Duodenal mucosa (tissue), 2 donors: Measurements from ENCODE around the gene ZDBF2.
"Not testable (repeated sequence)": the region's sequence is repeated elsewhere in the genome, so short reads cannot be mapped to it uniquely, and the experiment has no call there.

Source experiments
- H3K27ac ChIP-seq: one replicate; pipeline ENCODE4 v1.7.0; 2013; ENCODE audit warnings: low read depth, low read length
- H3K27me3 ChIP-seq, 2 donors: one replicate each; pipeline ENCODE4 v1.7.0; 2013; ENCODE audit warnings: low read length in 2 of 2, control low read depth in 1 of 2; ENCODE audit not compliant: insufficient read depth in 2 of 2, control insufficient read depth in 1 of 2
- H3K36me3 ChIP-seq, 2 donors: one replicate each; pipeline ENCODE4 v1.7.0; 2013; ENCODE audit warnings: low read length in 2 of 2, control low read depth in 1 of 2; ENCODE audit not compliant: insufficient read depth in 2 of 2, control insufficient read depth in 1 of 2
- H3K4me1 ChIP-seq, 2 donors: one replicate each; pipeline ENCODE4 v1.7.0; 2013; ENCODE audit warnings: low read length in 2 of 2, control low read depth in 1 of 2; ENCODE audit not compliant: insufficient read depth in 2 of 2, control insufficient read depth in 1 of 2
- H3K4me3 ChIP-seq, 2 donors: one replicate each; pipeline ENCODE4 v1.7.0; 2013; ENCODE audit warnings: low read length in 2 of 2, low read depth in 1 of 2
- H3K9ac ChIP-seq, 2 donors: one replicate each; pipeline ENCODE4 v1.7.0; 2013; ENCODE audit warnings: low read length in 2 of 2, low read depth in 1 of 2
- H3K9me3 ChIP-seq, 2 donors: one replicate each; pipeline ENCODE4 v1.7.0; 2013; ENCODE audit warnings: low read length in 2 of 2, control low read depth in 1 of 2; ENCODE audit not compliant: control insufficient read depth in 1 of 2

Gene ZDBF2

GRCh38 chr2:206274434-206275311 is at the start of gene ZDBF2:
TSS of gene ZDBF2 (plus strand) at chr2:206274663. CDS start at chr2:206281850, 7,187 bp downstream.
- Histone ChIP-seq H3K36me3 (no peaks in the 10 kb centered on the region), H3K4me3 (peak within 1 kb of the TSS; percentile 69 to 70), H3K9me3 (no peaks in the 10 kb centered on the region), H3K27me3 (peaks cover 22 to 51% of the 10 kb centered on the region in 2 donors), H3K9ac (peak within 1 kb of the TSS; percentile 44 to 45), H3K4me1 (peaks cover 0 to 9% of the 10 kb centered on the region in 2 donors), H3K27ac (peak within 1 kb of the TSS; percentile 42)

DNA sequence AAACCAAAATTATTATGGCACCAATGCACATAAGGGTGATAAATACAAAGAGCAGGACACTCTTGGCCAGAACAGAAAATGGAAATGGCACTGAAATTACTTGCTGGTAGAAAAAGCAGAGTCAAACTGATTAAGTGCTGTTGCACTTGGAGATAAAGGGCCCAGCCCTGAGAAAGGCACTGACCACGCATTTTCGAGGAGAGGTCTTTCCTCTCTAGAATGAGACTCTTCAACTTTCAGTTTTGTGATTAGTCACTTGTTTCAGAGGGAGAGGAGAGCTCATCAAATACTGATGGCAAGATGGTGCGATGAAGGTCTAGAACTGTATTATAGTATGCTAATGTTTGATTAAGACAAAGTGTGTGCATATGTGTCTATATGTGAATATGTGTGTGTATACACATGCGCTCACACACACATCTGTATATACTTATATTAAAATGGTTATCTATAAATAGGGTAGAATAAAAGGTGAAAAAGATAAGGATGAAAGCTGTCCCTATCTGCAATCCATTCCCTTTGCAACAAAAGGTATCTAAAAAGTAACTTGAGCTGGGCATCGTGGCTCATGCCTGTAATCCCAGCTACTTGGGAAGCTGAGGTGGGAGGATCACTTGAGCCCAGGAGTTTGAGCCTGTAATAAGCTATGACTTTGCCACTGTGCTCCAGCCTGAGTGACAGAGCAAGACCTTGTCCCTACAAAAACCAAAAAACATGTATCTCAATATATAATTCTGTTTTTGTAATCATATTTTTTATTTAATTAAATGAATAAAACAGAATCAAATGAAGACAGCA is 48.8 kb upstream of the ZDBF2 start:
- Histone ChIP-seq H3K27me3 (no peaks in the 10 kb centered on the region), H3K4me1 (no peaks in the 10 kb centered on the region), H3K4me3 (no peak overlapping the region), H3K9me3 (peaks cover 0 to 3% of the 10 kb centered on the region in 2 donors), H3K27ac (no peak overlapping the region), H3K9ac (no peak overlapping the region), H3K36me3 (no peaks in the 10 kb centered on the region)

DNA sequence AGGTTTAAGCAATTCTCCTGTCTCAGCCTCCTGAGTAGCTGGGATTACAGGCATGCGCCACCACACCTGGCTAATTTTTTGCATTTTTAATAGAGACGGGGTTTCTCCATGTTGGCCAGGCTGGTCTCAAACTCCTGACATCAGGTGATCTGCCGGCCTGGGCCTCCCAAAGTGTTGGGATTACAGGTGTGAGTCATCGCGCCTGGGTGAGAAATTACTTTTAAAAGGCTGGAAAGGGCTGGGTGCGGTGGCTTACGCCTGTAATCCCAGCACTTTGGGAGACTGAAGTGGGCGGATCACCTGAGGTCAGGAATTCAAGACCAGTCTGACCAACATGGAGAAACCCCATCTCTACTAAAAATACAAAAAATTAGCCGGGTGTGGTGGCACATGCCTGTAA is 45.8 kb upstream of the ZDBF2 start:
- not testable (repeated sequence) for H3K27me3 ChIP-seq, H3K27ac ChIP-seq, H3K4me1 ChIP-seq, H3K36me3 ChIP-seq, H3K9ac ChIP-seq, H3K4me3 ChIP-seq, H3K9me3 ChIP-seq

- Histone ChIP-seq H3K36me3 (no peaks in the 10 kb centered on the region), H3K27me3 (peaks cover 0 to 3% of the 10 kb centered on the region in 2 donors), H3K4me3 (no peak overlapping the region), H3K4me1 (no peaks in the 10 kb centered on the region), H3K9ac (no peak overlapping the region), H3K27ac (no peak overlapping the region), H3K9me3 (no peaks in the 10 kb centered on the region)
These were observed 44.8 kb upstream of the ZDBF2 start for GRCh38 chr2:206229642-206230041.

DNA sequence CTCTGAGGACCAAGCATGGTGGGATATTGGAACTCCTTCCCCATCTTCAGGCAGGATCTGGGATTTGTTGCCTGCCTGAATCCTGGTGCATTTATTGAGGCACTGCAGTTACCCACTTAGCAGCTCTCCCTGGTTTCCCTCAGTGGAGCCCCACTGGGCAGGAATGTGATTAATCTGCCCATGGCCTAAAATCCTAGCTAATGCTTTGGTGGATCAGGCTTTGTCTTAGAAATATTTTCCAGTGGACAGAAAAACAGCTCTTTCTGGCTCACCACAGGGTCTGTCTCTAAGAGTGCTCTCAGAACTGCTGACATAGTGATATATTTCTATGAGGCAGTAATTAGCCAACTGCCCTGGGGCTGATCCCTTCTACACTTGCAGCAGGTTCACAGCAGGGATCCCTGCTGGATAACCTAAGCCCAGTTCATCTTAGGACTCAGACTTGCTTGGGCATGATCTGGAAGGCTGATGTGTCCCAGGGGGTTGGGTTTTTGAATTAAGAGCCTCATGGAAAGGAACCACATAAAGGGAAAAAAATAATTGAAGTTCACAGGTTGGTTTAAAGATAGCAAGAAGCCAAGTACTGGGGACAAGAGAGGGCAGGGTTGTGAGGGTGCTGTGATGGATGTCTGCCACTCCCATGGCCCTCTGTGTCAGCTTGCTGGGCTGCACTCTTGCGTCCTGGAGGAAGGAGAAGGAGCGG is 44.3 kb upstream of the ZDBF2 start:
- no peak overlapping the region for H3K9ac ChIP-seq

GRCh38 chr2:206231669-206232286 is 42.7 kb upstream of the ZDBF2 start:
- no peaks in the 10 kb centered on the region for H3K4me1 ChIP-seq
- no peaks in the 10 kb centered on the region for H3K9me3 ChIP-seq
- H3K9ac ChIP-seq, result no peak overlapping the region
- no peak overlapping the region for H3K27ac ChIP-seq
- H3K36me3 ChIP-seq, result no peaks in the 10 kb centered on the region
- H3K27me3 ChIP-seq, result peaks cover 0 to 3% of the 10 kb centered on the region in 2 donors
- no peak overlapping the region for H3K4me3 ChIP-seq

More for the DNA sequence above, 44.3 kb upstream of the ZDBF2 start:
- H3K4me1 ChIP-seq, result no peaks in the 10 kb centered on the region
- no peaks in the 10 kb centered on the region for H3K9me3 ChIP-seq
- H3K4me3 ChIP-seq, result no peak overlapping the region
- peaks cover 0 to 3% of the 10 kb centered on the region in 2 donors for H3K27me3 ChIP-seq
- H3K27ac ChIP-seq, result no peak overlapping the region
- no peaks in the 10 kb centered on the region for H3K36me3 ChIP-seq

GRCh38 chr2:206232287-206233035 is 42.0 kb upstream of the ZDBF2 start:
- no peaks in the 10 kb centered on the region for H3K36me3 ChIP-seq
- H3K27ac ChIP-seq, result no peak overlapping the region

GRCh38 chr2:206239157-206239556 is 35.3 kb upstream of the ZDBF2 start:
- Histone ChIP-seq H3K36me3 (no peaks in the 10 kb centered on the region), H3K27ac (no peak overlapping the region), H3K4me3 (no peak overlapping the region), H3K9me3 (no peaks in the 10 kb centered on the region), H3K4me1 (no peaks in the 10 kb centered on the region), H3K9ac (no peak overlapping the region), H3K27me3 (no peaks in the 10 kb centered on the region)

More at GRCh38 chr2:206232287-206233035, 42.0 kb upstream of the ZDBF2 start:
- no peak overlapping the region for H3K4me3 ChIP-seq
- H3K4me1 ChIP-seq, result no peaks in the 10 kb centered on the region
- H3K27me3 ChIP-seq, result peaks cover 0 to 3% of the 10 kb centered on the region in 2 donors
- H3K9ac ChIP-seq, result no peak overlapping the region
- H3K9me3 ChIP-seq, result no peaks in the 10 kb centered on the region

- Histone ChIP-seq H3K27me3 (no peaks in the 10 kb centered on the region), H3K27ac (no peak overlapping the region), H3K4me1 (no peaks in the 10 kb centered on the region), H3K4me3 (no peak overlapping the region), H3K9ac (no peak overlapping the region), H3K36me3 (no peaks in the 10 kb centered on the region), H3K9me3 (no peaks in the 10 kb centered on the region)
These were observed 34.1 kb upstream of the ZDBF2 start for GRCh38 chr2:206240327-206240726.
